SKM-1 (cell line): Measurements from ENCODE around the gene CHMP4B.
"Not testable (repeated sequence)": the region's sequence is repeated elsewhere in the genome, so short reads cannot be mapped to it uniquely, and the experiment has no call there.

Source experiments
- DNase-seq: peaks from one replicate; lab custom pipeline; 2025; ENCODE audit not compliant: unreplicated experiment; lab: John Stamatoyannopoulos, UW

Gene CHMP4B

GRCh38 chr20:33789109-33789857 lies 21.9 kb upstream of the CHMP4B start:
- no peak for DNase-seq

GRCh38 chr20:33789858-33790182 lies 21.3 kb upstream of the CHMP4B start:
- no peak for DNase-seq

GRCh38 chr20:33790566-33790965 lies 20.6 kb upstream of the CHMP4B start:
- DNase-seq, result no peak

GRCh38 chr20:33791021-33791420 lies 20.1 kb upstream of the CHMP4B start:
- DNase-seq, result no peak

GRCh38 chr20:33791540-33791939 lies 19.6 kb upstream of the CHMP4B start:
- DNase-seq, result no peak

- DNase-seq, result no peak
Observed at GRCh38 chr20:33791959-33792597, 19.1 kb upstream of the CHMP4B start.

GRCh38 chr20:33792598-33792989 lies 18.6 kb upstream of the CHMP4B start:
- not testable (repeated sequence) for DNase-seq

- no peak for DNase-seq
Observed at GRCh38 chr20:33793011-33793931, 17.9 kb upstream of the CHMP4B start.

GRCh38 chr20:33796263-33796906 lies 14.8 kb upstream of the CHMP4B start:
- DNase-seq, result no peak

GRCh38 chr20:33796907-33797544 lies 14.1 kb upstream of the CHMP4B start:
- no peak for DNase-seq

- DNase-seq, result no peak
Observed at GRCh38 chr20:33798444-33798843, 12.7 kb upstream of the CHMP4B start.

GRCh38 chr20:33803921-33804337 lies 7.2 kb upstream of the CHMP4B start:
- DNase-seq, result no peak

GRCh38 chr20:33808388-33808787 lies 2.8 kb upstream of the CHMP4B start:
- no peak for DNase-seq

- DNase-seq, result no peak
Observed at GRCh38 chr20:33810259-33810658, 889 bp upstream of the CHMP4B start.

GRCh38 chr20:33811776-33812151 lies 616 bp downstream of the CHMP4B start:
- no peak for DNase-seq

GRCh38 chr20:33812152-33812849 lies 1.2 kb downstream of the CHMP4B start:
- DNase-seq, result peak; percentile 60

GRCh38 chr20:33812908-33813462 lies 1.8 kb downstream of the CHMP4B start:
- DNase-seq, result no peak

GRCh38 chr20:33814238-33814712 lies 3.1 kb downstream of the CHMP4B start:
- no peak for DNase-seq

- no peak for DNase-seq
Observed at GRCh38 chr20:33815671-33816070, 4.5 kb downstream of the CHMP4B start.

- no peak for DNase-seq
Observed at GRCh38 chr20:33816191-33816590, 5.0 kb downstream of the CHMP4B start.
